ENCODE data around the gene ASXL1.

GRCh38 chr20:32485770-32486478, 127.8 kb downstream of the ASXL1 start:
- TF ChIP-seq CTCF (IDR thresholded peaks at IDR 0.05) (no peak), TEAD1 (CRISPR knock-in tag; IDR thresholded peaks at IDR 0.05) (no peak), ATF2 (CRISPR knock-in tag; IDR thresholded peaks at IDR 0.05; ENCODE audit: borderline replicate concordance, low read depth) (no peak), ZNF671 (CRISPR knock-in tag; IDR thresholded peaks at IDR 0.05) (no peak), ZNF512 (CRISPR knock-in tag; IDR thresholded peaks at IDR 0.05; ENCODE audit: borderline replicate concordance) (no peak), USF2 (CRISPR knock-in tag; IDR thresholded peaks at IDR 0.05) (no peak), MAX (CRISPR knock-in tag; IDR thresholded peaks at IDR 0.05) (no peak), ZNF232 (CRISPR knock-in tag; IDR thresholded peaks at IDR 0.05) (no peak), ESRRA (CRISPR knock-in tag; IDR thresholded peaks at IDR 0.05; ENCODE audit: borderline replicate concordance) (no peak)
